ENCODE results near the gene SNUPN.
"Not testable (repeated sequence)": the region's sequence is repeated elsewhere in the genome, so short reads cannot be mapped to it uniquely, and the experiment has no call there.

SNUPN gene

GRCh38 chr15:75578173-75578947 is 47.2 kb downstream of the SNUPN start:
- FAIRE-seq: no peak

GRCh38 chr15:75577401-75578172 is 47.9 kb downstream of the SNUPN start:
- no peak for FAIRE-seq

DNA sequence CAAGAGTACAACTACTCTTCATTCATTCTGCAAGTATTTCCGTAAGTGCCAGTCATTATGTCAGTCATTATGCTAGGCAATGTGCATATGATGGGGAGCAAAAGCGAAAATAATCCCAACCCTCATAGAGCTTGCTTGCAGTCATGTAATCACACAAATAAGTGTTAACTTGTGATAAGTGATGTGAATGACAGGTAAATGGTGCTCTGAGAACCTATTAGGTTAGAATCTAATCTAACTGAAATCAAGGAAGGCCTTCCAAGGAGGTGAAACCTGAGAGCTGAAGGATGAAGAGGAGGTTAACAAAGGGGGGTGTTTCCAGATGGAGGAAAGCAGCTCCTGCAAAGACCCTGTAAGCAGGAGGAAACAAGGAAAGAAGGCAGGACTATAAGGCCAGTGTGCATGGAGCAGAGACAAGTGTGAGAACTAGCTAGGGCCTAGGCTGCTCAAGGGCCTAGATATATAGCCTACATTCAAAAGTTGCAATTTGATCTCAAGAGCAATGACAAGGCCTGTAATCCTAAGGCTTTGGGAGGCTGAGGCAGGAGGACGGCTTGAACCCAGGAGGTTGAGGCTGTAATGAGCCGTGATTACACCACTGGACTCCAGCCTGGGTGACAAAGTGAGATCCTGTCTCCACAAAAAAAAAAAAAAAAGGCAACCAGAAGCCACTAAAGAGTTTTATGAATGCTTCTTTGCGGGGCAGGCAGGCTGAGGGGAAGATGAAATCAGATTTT is 51.7 kb downstream of the SNUPN start:
- no peak for FAIRE-seq

DNA sequence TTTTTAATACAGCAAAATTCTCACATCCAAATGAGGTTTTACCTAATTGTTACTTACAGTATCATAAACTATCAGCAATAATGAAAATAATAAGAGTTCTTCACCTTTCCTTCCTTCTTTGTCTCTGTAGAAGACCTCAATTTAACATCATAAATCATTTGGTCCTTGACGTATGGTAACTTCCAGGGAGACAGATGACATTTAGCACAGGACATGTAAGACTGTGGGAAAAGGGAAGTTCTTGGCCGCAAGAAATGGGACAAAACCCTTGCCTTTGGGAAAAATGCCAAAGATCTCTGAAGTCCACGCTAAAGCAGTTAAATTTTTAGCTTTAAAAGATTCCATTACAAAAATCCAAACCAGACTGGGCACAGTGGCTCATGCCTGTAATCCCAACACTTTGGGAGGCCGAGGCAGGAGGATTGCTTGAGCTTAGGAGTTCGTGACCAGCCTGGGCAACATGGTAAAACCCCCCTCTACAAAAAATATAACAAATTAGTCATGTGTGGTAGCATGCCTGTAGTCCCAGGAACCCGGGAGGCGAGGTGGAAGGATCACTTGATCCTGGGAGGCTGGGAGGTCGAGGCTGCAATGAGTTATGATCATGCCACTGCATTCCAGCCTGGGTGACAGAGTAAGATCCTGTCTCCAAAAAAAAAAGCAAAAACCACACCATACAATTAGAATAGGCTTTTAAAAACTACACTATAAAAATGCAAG is 55.2 kb downstream of the SNUPN start:
- no peak for FAIRE-seq

DNA sequence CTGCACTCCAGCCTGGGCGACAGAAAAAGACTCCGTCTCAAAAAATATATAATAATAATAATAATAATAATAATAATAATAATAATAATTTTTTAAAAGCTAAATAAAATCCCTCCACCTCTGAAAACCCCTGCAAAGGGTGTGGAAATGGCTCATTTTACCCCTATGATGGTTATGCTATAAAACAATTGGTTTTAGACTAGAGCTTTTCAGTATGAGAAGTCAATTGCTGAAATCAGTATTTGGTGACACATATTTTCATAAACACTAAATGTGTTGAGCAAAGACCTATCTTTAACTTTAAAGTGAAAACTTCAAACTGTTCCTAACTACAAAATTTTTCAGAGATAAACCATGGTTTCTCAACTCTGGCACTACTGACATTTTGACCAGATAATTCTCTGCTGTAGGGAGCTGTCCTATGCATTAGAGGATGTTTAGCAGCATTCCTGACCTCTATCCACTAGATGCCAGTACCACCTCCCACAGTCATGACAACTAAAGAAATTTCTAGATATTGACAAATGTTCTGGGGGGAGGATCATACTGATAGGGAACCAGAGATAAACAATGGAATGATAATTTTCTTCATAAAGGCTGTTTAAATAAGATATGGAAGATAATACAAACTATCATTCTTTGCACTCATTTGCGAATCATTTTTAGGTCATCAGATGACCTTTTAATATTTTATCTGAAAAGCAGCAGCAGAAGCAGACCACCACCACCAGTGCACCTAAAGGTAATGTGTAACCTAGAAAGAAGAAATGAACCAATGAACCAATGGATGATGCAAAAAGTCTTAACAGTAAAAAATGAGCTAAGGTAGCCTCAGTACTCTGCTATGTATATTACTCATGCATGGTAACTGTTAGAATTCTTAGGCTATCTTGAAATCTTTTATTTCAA is 60.2 kb downstream of the SNUPN start:
- no peak for FAIRE-seq

DNA sequence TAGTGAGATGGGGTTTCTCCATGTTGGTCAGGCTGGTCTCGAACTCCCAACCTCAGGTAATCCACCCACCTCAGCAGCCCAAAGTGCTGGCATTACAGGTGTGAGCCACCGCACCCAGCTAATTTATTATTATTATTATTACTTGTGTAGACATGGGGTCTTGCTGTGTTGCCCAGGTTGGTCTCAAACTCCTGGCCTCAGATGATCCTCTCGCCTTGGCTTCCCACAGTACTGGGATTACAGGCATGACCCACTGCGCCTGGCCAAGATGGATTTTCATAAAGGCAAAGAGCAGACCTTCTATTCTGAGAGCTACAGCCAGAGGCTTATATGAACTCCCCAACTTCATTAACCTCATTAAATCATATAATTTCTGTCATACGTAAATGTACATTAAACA is 63.6 kb downstream of the SNUPN start:
- no peak for FAIRE-seq

DNA sequence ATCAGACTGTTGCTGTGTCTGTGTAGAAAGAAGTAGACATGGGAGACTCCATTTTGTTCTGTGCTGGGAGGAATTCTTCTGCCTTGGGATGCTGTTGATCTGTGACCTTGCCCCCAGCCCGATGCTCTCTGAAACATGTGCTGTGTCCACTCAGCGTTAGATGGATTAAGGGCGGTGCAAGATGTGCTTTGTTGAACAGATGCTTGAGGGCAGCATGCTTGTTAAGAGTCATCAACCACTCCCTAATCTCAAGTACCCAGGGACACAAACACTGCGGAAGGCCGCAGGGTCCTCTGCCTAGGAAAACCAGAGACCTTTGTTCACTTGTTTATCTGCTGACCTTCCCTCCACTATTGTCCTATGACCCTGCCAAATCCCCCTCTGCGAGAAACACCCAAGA is 66.2 kb downstream of the SNUPN start:
- not testable (repeated sequence) for FAIRE-seq

GRCh38 chr15:75558955-75559354 is 66.6 kb downstream of the SNUPN start:
- not testable (repeated sequence) for FAIRE-seq

DNA sequence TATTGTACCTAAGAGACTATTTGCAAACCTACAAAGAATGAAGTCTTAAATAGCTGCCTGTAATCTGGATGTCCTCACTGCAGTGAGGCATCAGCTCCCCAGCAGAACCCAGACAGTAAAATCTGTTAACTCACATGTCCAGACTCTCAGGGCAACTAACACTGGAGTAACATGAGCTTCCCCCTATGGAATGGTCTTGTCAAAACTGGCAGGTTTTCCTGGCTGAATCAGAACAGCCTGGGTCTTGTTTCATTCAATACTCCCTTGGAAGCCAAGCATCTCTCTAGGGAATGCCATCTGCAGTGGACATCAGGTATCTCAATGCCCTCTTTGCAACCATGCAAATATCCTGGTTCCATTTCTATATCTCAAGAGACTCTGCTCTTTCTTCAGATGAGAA is 70.8 kb downstream of the SNUPN start:
- no peak for FAIRE-seq

- FAIRE-seq: no peak
Observed at GRCh38 chr15:75553659-75554058, 71.9 kb downstream of the SNUPN start.

DNA sequence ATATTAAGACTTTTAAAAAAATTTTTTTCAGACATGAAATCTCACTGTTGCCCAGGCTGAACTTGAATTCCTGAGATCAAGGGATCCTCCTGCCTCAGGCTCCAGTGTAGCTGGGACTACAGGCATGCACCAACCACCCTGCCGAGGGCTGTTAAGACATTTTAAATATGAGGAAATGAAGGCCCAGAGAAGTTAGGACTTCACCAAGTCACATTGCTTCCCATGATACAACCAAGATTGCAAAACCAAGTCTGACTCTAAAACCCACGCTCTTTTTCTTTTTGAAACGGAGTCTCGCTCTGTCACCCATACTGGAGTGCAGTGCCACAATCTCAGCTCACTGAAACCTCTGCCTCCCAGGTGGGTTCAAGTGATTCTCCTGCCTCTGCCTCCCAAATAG is 74.4 kb downstream of the SNUPN start:
- FAIRE-seq: no peak
